ENCODE results near the gene DTX3. TPM values are rescaled to one million over a fixed set of nuclear protein-coding genes. Genes with fewer than 3 reads are reported as not detected.
"Not testable (repeated sequence)": the region's sequence is repeated elsewhere in the genome, so short reads cannot be mapped to it uniquely, and the experiment has no call there.

The DTX3 gene
- total RNA-seq, 1 donor from 2014 or later = 56.4 TPM

- no peak overlapping the region for H3K27ac ChIP-seq
- H3K4me3 ChIP-seq = no peak overlapping the region
- H3K79me2 ChIP-seq (ENCODE audit: low read depth) = no peaks in the 10 kb centered on the region
- no peak for DNase-seq (ENCODE audit: low spot score)
- no peak overlapping the region for H3K9ac ChIP-seq
- no peaks in the 10 kb centered on the region for H3K36me3 ChIP-seq
- Mint-ChIP-seq H3K4me3 (no peak overlapping the region), H3K36me3 (peaks cover 2% of the 10 kb centered on the region), H3K9me3 (peaks cover 23% of the 10 kb centered on the region), H3K27ac (no peak overlapping the region), H3K4me1 (no peaks in the 10 kb centered on the region), H3K27me3 (ENCODE audit: insufficient read depth, low read depth) (peaks cover 3% of the 10 kb centered on the region)
- no peak for TF ChIP-seq EZH2 (IDR thresholded peaks at IDR 0.05)
- TF ChIP-seq, protein P1, sequence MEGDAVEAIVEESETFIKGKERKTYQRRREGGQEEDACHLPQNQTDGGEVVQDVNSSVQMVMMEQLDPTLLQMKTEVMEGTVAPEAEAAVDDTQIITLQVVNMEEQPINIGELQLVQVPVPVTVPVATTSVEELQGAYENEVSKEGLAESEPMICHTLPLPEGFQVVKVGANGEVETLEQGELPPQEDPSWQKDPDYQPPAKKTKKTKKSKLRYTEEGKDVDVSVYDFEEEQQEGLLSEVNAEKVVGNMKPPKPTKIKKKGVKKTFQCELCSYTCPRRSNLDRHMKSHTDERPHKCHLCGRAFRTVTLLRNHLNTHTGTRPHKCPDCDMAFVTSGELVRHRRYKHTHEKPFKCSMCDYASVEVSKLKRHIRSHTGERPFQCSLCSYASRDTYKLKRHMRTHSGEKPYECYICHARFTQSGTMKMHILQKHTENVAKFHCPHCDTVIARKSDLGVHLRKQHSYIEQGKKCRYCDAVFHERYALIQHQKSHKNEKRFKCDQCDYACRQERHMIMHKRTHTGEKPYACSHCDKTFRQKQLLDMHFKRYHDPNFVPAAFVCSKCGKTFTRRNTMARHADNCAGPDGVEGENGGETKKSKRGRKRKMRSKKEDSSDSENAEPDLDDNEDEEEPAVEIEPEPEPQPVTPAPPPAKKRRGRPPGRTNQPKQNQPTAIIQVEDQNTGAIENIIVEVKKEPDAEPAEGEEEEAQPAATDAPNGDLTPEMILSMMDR (IDR thresholded peaks at IDR 0.05) = no peak
- TF ChIP-seq EZH2phosphoT487 (IDR thresholded peaks at IDR 0.05) = no peak
- H3F3A ChIP-seq (ENCODE audit: low read depth) = no peaks in the 10 kb centered on the region
- H4K20me1 ChIP-seq (ENCODE audit: low read depth) = no peaks in the 10 kb centered on the region
- peaks cover 14% of the 10 kb centered on the region for H3K9me3 ChIP-seq (ENCODE audit: low read depth)
- peaks cover 12% of the 10 kb centered on the region for H3K27me3 ChIP-seq
- no peak overlapping the region for H3K4me2 ChIP-seq
- no peak overlapping the region for H2AFZ ChIP-seq (replicated peaks)
- H3K4me1 ChIP-seq = no peaks in the 10 kb centered on the region
Measured at GRCh38 chr12:57641699-57642442, 37.2 kb downstream of the DTX3 start.

GRCh38 chr12:57645990-57646658 lies 41.5 kb downstream of the DTX3 start:
- not testable (repeated sequence) for H3K4me1 Mint-ChIP-seq; H3K4me2 ChIP-seq; H3K4me1 ChIP-seq; H3F3A ChIP-seq (ENCODE audit: low read depth); H3K9ac ChIP-seq; H3K36me3 ChIP-seq; H3K4me3 Mint-ChIP-seq; H3K79me2 ChIP-seq (ENCODE audit: low read depth); H3K27me3 Mint-ChIP-seq (ENCODE audit: insufficient read depth, low read depth); H3K36me3 Mint-ChIP-seq; H2AFZ ChIP-seq (replicated peaks); H4K20me1 ChIP-seq (ENCODE audit: low read depth); H3K27ac Mint-ChIP-seq; H3K27ac ChIP-seq; H3K4me3 ChIP-seq; H3K27me3 ChIP-seq
- peak; percentile 62 for DNase-seq (ENCODE audit: low spot score)
- H3K9me3 ChIP-seq (ENCODE audit: low read depth) = peaks cover 14% of the 10 kb centered on the region
- peaks cover 20% of the 10 kb centered on the region for H3K9me3 Mint-ChIP-seq

DNA sequence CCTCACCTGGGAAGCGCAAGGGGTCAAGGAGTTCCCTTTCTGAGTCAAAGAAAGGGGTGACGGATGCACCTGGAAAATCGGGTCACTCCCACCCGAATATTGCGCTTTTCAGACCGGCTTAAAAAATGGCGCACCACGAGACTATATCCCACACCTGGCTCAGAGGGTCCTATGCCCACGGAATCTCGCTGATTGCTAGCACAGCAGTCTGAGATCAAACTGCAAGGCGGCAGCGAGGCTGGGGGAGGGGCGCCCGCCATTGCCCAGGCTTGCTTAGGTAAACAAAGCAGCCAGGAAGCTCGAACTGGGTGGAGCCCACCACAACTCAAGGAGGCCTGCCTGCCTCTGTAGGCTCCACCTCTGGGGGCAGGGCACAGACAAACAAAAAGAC lies 42.0 kb downstream of the DTX3 start:
- H4K20me1 ChIP-seq (ENCODE audit: low read depth); H3K9ac ChIP-seq; H2AFZ ChIP-seq (replicated peaks); H3K4me3 Mint-ChIP-seq; DNase-seq (ENCODE audit: low spot score); H3K4me1 Mint-ChIP-seq; H3K27me3 Mint-ChIP-seq (ENCODE audit: insufficient read depth, low read depth); H3K79me2 ChIP-seq (ENCODE audit: low read depth); H3K4me3 ChIP-seq; H3K4me2 ChIP-seq; H3K27ac ChIP-seq; H3K27ac Mint-ChIP-seq; H3K36me3 ChIP-seq; H3K4me1 ChIP-seq; H3F3A ChIP-seq (ENCODE audit: low read depth); H3K36me3 Mint-ChIP-seq; H3K27me3 ChIP-seq: not testable (repeated sequence)
- H3K9me3 Mint-ChIP-seq = peaks cover 20% of the 10 kb centered on the region
- H3K9me3 ChIP-seq (ENCODE audit: low read depth) = peaks cover 14% of the 10 kb centered on the region

DNA sequence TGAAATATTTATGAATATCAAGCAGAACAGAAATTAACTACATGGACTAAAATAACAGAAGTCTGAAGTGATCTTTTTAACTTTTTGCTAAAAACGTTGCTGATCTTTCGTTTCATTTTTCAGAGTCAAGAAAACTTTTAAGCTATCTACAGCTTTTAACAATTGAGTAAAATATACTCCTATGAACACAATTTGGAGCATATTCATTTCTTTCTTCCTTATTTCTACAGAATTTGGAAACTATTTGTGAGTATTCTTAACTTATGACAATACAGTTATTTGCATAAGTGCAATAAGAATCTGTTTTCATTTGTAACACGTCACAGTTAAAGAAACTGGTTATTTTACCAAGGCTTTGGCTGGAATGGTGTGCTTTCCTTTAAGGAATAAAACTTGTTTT lies 49.4 kb downstream of the DTX3 start:
- no peaks in the 10 kb centered on the region for H3K27me3 ChIP-seq
- no peaks in the 10 kb centered on the region for H3K9me3 ChIP-seq (ENCODE audit: low read depth)
- H2AFZ ChIP-seq (replicated peaks) = no peak overlapping the region
- Mint-ChIP-seq H3K4me3 (no peak overlapping the region), H3K4me1 (no peaks in the 10 kb centered on the region), H3K27me3 (ENCODE audit: insufficient read depth, low read depth) (peaks cover 7% of the 10 kb centered on the region), H3K36me3 (no peaks in the 10 kb centered on the region), H3K27ac (no peak overlapping the region), H3K9me3 (peaks cover 20% of the 10 kb centered on the region)
- TF ChIP-seq EZH2 (IDR thresholded peaks at IDR 0.05) (no peak), EZH2phosphoT487 (IDR thresholded peaks at IDR 0.05) (no peak)
- TF ChIP-seq, protein P1 (IDR thresholded peaks at IDR 0.05) = no peak
- H3K27ac ChIP-seq = no peak overlapping the region
- no peak overlapping the region for H3K4me3 ChIP-seq
- H3K36me3 ChIP-seq = no peaks in the 10 kb centered on the region
- no peaks in the 10 kb centered on the region for H3K4me1 ChIP-seq
- no peak overlapping the region for H3K4me2 ChIP-seq
- H3K79me2 ChIP-seq (ENCODE audit: low read depth) = no peaks in the 10 kb centered on the region
- no peak for DNase-seq (ENCODE audit: low spot score)
- no peaks in the 10 kb centered on the region for H3F3A ChIP-seq (ENCODE audit: low read depth)
- H4K20me1 ChIP-seq (ENCODE audit: low read depth) = no peaks in the 10 kb centered on the region
- no peak overlapping the region for H3K9ac ChIP-seq
